NCI-H1048 (cell line): Measurements from ENCODE around the gene CAMKK2.
"Not testable (repeated sequence)": the region's sequence is repeated elsewhere in the genome, so short reads cannot be mapped to it uniquely, and the experiment has no call there.

Source experiments
- DNase-seq: peaks from one replicate; lab custom pipeline; 2025; lab: John Stamatoyannopoulos, UW

Gene CAMKK2

DNA sequence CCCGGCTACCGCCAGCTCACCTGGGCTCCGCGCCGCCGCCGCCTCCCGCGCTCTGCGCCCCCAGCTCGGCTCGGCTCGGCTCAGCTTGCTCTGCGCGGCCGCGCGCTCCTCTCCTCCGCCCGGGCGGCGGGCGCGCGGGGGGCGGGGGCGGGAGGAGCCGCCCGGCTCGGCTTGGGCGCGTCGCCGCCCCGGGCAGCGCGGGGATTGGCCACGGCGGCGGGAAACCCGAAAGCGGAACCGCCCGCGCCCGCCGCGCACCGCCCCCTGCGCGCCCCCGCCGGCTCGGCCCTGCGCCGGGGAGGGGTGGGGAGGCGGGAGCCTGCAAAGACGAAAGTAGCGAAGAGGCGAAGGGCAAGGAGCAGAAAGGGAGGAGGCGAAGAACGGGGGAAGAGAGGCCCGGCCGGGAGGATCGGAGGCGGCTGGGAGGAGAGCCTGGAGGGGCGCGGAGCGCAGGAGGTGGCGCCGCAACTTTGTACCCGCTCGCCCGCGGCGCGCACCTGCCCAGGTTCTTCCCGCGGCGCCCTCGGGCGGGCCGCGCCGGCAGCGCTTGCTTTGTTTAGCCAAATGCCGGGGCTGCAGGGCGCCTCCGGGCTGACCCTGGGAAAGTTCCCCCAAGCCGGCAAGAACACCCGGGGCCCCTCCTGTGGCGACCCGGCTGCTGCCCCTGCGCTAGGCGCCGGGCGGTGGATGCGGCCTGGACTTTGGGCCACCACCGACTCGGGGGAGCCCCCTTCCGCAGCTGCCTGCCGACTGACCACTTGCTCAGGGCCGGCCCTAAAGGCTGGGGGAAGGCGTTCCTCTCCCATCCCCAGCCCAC is at the start of gene CAMKK2:
CAMKK2 (minus strand) TSS at position 92 of the 817 bp plus-strand sequence. CDS start 22,183 bp downstream, outside the sequence.
- peak; percentile 46 for DNase-seq

DNA sequence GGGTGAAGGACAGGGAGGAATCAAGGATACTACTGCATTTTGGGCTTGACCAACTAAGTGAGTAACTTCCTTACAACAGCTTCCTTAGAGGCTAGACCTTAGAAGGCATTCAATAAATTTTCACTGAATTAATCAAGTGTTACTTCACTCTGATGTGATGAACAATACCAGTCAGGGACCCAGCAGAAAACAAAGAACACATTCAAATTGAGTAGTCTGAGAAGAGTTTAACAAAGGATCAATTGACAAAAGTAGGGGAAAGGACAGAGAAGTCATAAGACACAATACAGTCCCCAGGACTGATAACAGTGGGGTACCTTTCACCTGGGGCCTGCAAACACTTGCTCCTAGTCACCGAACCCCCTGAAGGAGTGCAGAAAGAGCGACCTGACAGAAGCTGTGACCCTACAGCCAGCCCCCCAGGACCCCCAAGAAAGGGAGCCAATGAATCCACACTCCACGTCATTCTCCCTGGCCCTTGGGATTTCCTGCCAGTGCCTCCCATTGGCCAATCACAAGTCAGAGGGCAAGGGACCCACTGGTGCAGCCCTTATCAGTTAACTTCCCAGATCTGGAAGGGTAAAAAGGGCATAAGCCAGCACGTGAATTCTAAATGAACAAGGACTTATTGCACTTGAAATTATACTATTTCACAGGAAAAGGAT is 48.8 kb upstream of the CAMKK2 start:
- no peak for DNase-seq

DNA sequence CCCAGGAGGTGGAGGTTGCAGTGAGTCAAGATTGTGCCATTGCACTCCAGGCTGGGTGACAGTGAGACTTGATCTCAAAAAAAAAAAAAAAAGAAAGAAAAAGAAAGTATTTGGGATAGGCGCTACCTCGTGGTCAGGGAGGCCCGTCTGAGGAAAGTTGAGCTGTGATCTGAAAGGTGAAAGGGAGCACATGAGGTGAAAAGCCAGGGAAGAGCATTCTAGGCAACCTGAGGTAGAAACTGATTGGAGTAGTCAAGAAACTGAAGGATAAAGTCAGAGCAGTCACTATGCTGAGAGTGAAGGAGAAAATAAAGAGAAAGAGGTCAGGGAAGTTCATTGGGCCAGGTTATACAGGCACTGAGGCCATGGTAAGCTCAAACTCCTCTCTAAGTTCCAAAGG is 48.0 kb upstream of the CAMKK2 start:
- DNase-seq, result no peak

DNA sequence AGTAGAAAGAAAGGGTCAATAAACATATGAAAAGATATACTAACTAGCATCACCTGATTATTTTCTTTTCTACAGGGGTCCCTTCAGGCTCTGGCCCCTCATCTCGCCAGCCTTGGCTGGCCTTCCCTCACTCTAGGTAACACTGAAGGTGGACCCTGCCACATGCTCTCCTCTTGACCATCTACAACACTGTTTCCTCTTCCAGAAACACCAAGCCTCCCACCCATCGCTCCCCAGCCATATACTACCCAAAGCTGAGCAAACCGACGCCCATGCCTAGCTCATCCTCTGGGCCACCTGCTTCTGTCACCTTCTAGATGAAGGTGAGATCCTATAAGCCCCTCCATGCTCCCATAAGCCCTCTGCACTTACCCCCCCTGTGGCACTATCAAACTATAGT is 40.9 kb upstream of the CAMKK2 start:
- no peak for DNase-seq

DNA sequence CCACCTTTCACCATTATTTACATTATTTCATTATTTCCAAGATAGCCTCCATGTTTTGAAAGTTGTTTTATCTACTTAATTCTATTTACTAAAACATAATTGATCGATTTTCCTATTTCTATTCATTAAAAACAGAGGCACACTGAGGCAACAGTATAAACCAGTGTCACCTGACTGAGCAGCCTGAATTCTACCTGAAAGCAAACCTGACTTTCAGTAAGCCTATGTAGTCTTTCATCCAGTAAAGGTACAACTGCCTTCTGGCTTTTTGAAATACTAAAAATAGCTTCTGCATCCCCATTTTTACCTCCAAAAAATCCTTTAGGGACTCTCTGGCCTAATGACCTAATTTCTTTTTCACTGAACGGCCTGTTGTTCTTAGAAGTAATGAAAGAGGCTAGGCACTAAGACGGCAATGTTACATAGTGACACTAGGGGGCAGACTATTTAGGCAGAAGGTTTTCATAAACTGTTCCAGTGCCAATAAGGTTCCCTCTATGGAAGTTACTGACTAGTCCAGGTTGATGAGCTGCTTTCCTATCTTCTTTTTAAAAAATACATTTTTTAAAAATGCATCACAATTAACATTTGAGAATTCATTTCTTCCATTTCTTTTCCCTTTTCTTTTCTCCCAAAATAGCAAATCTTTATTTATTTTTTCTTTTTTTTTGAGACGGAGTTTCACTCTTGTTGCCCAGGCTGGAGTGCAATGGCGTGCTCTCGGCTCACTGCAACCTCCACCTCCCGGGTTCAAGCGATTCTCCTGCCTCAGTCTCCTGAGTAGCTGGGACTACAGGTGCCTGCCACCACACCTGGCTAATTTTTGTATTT is 38.2 kb upstream of the CAMKK2 start:
- DNase-seq, result peak; percentile 36

DNA sequence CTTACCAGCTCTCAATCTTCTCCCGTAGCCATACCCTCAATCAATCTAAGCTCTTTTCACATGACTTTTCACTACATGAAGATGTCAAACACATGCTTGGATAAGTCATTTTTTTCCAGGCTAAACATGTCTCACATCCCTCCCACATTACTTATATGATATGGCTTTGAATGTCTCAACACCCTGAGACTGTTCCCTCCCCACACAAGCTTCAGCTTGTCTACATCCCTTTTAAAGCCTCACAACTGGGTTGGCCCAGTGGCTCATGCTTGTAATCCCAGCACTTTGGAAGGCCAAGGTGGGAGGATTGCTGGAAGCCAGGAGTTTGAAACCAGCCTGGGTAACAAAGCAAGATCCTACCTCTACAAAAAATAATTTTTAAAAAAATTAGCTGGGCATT is 37.2 kb upstream of the CAMKK2 start:
- DNase-seq, result no peak

DNA sequence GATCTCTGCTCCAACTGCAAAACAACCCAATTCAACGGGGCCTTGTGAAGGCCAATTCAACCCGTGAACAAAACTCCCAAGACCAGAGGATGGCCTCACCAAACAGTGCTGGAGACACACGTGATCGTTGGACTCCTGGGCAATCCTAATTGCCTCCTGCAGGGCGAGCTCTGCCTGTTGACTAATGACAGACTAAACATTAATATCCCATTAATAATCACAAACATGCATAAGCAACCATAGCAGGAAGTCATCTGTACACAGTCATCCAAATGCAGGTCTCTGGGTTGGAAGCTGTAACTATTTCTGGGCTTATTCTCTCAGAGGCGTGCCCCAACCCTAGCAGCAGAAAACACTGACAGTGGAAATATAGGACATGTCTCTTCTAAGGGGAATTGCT is 34.7 kb upstream of the CAMKK2 start:
- no peak for DNase-seq

DNA sequence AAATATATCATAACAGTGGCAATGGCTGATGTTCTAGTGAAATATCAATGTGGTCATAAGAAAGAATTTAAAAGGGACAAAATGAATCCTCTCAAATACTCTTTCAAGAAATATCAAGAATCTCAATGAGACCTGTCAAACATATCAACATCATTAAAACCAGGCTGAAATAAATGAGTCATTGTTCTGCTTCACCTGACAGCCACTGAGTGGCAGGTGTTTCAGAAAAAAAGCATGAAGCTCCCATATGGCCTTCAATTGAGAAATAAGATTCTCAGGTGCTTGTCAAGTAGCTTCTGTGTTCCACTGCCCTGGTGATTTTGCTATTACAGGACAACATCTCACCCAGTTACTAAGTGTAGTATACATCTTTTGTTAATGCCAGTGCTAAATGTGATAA is 34.2 kb upstream of the CAMKK2 start:
- DNase-seq, result no peak

DNA sequence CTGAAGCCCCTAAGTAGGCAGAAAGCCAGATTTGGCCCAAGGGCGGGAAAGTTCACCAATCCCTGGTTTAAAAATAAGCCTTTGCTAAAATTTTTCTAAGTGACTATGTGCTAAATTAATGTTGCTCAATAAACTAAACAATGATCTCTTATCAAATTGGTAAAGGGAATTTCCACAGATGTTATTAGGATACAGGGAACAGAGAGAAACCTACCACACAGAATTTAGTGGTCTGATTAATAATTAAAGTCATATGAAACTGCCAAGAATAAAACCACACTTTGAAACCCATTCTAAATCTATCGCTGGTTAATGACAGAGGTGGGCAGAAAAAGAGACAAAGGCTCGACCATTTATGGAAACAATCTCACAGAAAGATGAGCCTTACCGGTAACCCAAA is 33.7 kb upstream of the CAMKK2 start:
- no peak for DNase-seq

DNA sequence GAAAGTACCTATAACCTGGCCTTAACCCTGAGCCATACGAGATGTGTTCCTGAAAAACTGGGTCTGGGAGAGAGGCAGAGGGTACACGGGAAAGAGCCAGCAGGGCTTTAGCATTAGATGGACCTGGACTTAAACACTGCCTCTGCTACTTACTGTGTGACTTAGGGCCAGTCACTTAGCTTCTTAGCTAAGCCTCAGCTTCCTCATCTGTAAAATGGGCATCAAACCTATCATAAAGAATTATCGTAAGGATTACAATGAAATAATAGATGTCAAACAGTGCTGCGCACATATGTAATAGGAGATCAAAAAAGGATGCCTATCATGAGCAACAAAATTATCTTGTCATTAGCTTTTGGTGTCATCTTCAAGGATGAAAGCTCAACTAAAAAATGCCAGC is 32.1 kb upstream of the CAMKK2 start:
- DNase-seq, result no peak

DNA sequence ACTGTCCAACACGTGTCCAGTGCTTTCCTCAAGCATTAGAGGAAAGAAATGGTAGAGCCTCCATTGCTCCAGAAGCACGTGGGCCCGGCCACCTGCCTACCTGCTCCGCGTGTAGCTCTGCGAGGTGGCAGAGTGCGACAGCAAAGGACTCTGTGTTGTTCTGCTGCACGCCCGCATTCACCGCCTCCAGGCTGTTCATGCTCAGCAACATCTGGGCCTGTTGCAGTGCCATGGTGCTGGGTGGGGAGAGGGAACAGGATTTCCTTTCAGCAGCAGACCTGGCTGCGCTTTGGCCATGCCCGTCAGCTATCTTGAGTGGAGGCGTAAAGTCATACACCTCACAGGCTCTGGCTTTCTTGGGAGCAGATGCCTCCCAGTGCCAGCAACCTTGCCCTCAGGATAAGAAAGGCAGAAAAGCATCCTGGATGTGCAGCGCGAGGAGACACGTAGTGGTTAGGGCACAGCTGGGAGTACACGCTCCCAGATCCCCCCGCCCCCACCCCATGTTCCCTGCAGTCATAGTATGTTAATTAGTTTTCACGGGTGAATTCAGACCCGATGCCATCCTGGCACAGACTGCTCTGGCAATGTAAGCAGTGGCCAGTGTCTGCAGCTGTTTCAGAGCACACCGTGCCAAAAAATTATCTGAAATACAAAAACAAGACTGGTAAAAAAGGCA is 30.6 kb upstream of the CAMKK2 start:
- no peak for DNase-seq

DNA sequence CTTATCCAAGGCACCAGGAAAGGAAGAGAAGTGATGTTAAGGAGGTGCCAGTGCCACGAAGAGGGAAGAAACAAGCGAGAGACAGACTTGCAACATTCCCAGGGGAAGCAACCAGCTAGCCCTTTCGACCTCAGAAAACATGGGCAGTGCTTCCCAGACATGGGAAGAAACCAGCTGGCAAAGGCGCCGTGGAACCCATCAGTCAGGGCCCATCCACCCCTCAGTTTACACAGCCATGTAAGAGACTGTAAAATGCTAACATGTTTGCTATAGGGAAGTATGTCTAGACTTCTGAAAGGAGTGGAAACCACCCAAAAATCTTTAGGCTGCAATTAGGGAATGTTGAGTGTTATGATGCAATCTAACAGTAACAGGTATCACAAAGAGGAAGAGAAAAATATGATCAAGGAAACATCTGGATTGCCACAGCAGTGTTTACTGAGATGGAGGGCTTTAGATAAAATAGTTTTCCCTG is 29.4 kb upstream of the CAMKK2 start:
- no peak for DNase-seq

DNA sequence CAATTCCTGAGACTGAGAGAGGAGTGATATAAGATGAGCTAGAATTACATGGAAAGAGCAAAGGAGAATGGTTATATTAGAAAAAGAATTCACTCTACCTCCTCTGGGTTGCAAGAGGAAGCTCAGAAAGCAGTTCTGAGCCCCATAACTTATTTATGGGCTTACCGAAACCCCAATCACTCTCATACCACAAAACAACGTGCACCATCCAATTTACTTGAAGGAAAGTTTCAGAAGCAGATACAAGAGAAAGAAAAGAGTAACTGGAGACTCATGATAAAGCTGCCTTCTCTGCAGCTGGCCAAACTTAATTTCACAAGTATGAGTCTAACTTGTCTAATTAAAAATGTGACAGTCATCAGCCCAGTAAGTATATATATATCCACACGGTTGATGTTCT is 27.4 kb upstream of the CAMKK2 start:
- DNase-seq, result no peak

DNA sequence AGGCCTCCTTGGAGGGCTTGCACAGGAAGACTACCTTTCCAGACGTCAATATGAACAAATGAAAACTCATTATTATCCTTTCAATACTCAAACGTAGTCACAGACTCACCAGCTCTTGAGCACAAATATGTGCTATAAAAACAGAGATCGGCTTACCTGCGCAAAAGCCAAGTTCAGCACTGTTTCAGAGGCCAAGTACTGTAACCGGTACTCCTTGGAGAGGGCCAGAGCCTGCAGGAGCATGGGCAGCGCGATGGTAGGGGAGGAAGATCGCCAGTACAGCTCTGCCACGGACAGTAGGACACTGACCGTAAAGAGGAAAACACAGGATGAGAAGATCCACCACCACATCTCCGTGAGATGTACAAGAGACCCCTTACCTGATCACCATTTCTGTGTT is 21.6 kb upstream of the CAMKK2 start:
- DNase-seq, result no peak

DNA sequence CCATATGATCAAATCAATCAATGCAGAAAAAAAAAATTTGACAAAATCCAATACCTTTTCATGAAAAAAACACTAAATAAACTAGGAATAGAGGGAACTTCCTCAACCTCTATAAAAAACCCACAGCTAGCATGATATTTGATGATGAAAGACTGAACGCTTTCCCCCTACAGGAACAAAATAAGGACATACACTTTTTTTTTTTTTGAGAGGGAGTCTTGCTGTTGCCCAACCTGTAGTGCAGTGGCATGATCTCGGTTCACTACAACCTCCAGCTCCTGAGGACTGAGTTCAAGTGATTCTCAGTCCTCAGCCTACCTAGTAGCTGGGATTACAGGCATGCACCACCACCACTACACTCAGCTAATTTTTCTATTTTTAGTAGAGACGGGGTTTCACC is 17.9 kb upstream of the CAMKK2 start:
- DNase-seq, result no peak

DNA sequence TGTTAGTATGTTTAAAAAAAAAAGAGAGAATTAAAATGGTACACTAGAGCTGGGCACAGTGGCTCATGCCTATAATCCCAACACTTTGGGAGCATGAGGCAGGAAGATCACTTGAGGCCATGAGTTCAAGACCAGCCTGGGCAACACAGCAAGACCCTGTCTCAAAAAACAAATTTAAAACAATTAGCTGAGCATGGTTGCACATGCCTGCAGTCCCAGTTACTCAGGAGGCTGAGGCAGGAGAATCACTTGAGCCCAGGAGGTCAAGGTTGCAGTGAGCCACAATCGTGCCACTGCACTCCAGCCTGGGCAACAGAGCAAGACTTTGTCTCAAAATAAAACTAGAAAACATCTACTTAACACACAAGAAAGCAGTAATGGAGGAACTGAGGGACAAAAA is 13.7 kb upstream of the CAMKK2 start:
- not testable (repeated sequence) for DNase-seq

DNA sequence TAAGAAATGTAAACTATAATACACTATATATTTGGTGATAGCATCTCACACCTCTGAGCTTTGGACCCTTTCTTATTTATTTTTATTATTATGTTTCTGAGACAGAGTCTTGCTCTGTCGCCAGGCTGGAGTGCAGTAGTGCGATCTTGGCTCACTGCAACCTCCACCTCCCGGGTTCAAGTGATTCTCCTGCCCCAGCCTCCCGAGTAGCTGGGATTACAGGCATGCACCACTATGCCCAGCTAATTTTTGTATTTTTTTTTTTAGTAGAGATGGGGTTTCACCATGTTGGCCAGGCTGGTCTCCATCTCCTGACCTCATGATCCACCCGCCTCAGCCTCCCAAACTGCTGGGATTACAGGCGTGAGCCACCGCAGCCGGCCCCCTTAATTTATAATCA is 10.9 kb upstream of the CAMKK2 start:
- not testable (repeated sequence) for DNase-seq

DNA sequence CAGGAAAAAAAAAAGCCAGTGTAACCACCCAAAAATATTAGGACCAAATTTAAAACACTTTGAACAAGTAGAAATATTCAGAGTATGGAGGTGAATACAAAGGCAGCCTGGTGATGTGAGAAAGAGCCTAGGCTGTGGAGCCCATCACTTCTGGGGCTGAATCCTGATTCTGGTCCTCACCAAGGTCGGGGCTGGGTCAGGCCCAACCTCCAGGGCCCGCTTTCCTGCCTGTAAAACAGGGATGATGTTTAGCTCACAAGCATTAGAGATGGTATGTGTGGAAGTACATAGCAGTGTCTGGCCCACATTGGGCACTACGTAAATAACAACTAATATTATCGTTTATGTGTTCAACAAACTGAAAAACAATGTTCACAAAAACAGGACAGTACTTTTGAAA is 7.8 kb upstream of the CAMKK2 start:
- DNase-seq, result no peak

DNA sequence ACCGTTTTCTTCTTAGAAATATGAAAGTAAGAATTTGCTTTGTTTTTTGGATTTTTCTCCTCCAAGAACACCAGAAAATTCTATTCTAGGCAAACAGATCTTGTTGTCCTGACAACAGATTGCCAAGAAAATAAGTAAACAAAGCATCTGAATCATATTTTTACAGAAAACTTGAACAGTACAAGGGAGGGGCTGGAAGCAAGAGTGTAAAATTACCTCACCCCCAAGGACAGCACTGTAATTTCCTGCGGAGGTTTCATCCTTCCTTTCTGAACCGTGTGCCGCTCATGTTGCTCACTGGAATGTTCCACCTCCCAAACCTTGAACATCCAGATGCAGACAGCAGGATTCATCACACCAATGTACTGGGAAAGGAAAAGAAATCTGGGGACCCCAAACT is 5.4 kb upstream of the CAMKK2 start:
- no peak for DNase-seq

DNA sequence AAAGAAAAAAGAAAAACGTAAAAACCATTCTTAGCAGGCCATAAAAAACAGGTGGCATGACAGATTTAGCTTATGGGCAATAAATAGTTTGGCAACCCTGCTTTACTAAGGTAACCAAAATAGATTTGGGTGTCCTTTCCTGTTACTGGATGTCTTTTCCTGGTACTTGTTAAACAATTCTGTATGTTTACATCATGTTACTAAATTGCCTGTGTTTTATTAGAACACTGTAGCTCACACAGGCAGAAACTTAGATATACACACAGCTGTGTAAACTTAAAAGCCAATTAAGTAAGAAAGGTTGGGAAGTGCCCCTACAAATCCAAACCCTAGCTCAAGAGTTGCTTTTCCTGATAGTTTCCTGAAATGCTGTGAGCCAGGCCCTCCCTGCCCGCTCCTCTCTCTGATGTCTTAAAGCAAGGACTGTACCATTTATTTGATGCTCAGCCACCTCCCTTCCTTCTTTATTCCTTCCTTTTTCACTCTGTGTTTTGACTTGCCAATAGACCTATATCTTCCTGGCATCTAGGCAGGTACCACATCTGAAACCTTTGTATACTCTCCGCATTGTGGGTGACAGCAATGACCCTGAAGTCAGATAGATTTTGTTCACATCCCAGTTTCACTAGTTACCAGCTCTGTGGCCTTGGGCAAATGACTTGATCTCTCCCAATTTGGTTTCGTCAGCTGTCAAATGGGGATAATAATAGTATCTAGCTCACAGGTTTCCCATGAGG is 3.7 kb upstream of the CAMKK2 start:
- DNase-seq, result no peak

DNA sequence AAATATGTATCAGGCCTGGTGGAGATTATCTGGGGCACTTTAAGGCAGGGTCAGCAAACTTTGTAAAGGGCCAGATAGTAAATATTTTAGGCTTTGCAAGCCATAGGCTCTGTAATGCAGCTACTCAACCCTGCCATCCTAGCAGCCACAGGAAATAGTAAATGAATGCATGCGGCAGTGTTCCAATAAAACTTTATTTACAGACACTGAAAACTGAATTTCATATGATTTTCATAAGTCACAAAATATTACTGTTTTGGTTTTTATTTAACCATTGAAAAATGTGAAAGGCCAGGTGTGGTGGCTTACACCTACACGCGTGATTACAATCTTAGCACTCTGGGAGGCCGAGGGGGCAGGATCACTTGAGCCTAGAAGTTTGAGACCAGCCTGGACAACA is 3.2 kb upstream of the CAMKK2 start:
- DNase-seq, result no peak
